Measurements from ENCODE around the gene NSUN3. TPM values are rescaled to one million over a fixed set of nuclear protein-coding genes. Genes with fewer than 3 reads are reported as not detected.

NSUN3 gene
- total RNA-seq, 2 experiments from 2014 or later: 15.0 to 15.3 TPM

- H3K27me3 Mint-ChIP-seq: no peaks in the 10 kb centered on the region
- H3K4me1 Mint-ChIP-seq: peaks cover 4% of the 10 kb centered on the region
- no peaks in the 10 kb centered on the region for H3K9me3 Mint-ChIP-seq (ENCODE audit: low read depth)
- no peak for ATAC-seq
- no peak overlapping the region for H3K4me3 Mint-ChIP-seq
- peaks cover 14% of the 10 kb centered on the region for H3K36me3 Mint-ChIP-seq
- DNase-seq: no peak
- CTCF ChIA-PET: no interaction called here
- no peak overlapping the region for H3K27ac Mint-ChIP-seq
Measured at GRCh38 chr3:94114666-94115065, 51.8 kb downstream of the NSUN3 start.

GRCh38 chr3:94115482-94115881, 52.6 kb downstream of the NSUN3 start:
- Mint-ChIP-seq H3K27me3 (no peaks in the 10 kb centered on the region), H3K36me3 (peaks cover 15% of the 10 kb centered on the region), H3K4me1 (peaks cover 4% of the 10 kb centered on the region), H3K27ac (no peak overlapping the region), H3K9me3 (ENCODE audit: low read depth) (no peaks in the 10 kb centered on the region), H3K4me3 (no peak overlapping the region)
- no peak for ATAC-seq
- DNase-seq: no peak
- CTCF ChIA-PET: no interaction called here

- peaks cover 7% of the 10 kb centered on the region for H3K36me3 Mint-ChIP-seq
- no peak for ATAC-seq
- peaks cover 4% of the 10 kb centered on the region for H3K4me1 Mint-ChIP-seq
- no peaks in the 10 kb centered on the region for H3K27me3 Mint-ChIP-seq
- CTCF ChIA-PET: no interaction called here
- DNase-seq: no peak
- H3K27ac Mint-ChIP-seq: no peak overlapping the region
- no peaks in the 10 kb centered on the region for H3K9me3 Mint-ChIP-seq (ENCODE audit: low read depth)
- no peak overlapping the region for H3K4me3 Mint-ChIP-seq
Measured at GRCh38 chr3:94117729-94118128, 54.9 kb downstream of the NSUN3 start.

GRCh38 chr3:94118390-94118789, 55.5 kb downstream of the NSUN3 start:
- Mint-ChIP-seq H3K4me3 (no peak overlapping the region), H3K36me3 (peaks cover 5% of the 10 kb centered on the region), H3K4me1 (peaks cover 4% of the 10 kb centered on the region), H3K27ac (no peak overlapping the region), H3K9me3 (ENCODE audit: low read depth) (no peaks in the 10 kb centered on the region), H3K27me3 (no peaks in the 10 kb centered on the region)
- ATAC-seq (no peak), DNase-seq (no peak)
- CTCF ChIA-PET: no interaction called here

- ATAC-seq: no peak
- no peak overlapping the region for H3K4me3 Mint-ChIP-seq
Measured at GRCh38 chr3:94121161-94121560, 58.3 kb downstream of the NSUN3 start.

GRCh38 chr3:94127115-94127514, 64.3 kb downstream of the NSUN3 start:
- CTCF ChIA-PET: interaction anchor here (0.8 kb wide), 1 partner anchor 122 kb away, joined by 3 read pairs; no protein-coding TSS in a partner anchor
- DNase-seq: no peak
- Mint-ChIP-seq H3K27me3 (no peaks in the 10 kb centered on the region), H3K9me3 (ENCODE audit: low read depth) (no peaks in the 10 kb centered on the region), H3K27ac (no peak overlapping the region), H3K36me3 (peaks cover 26% of the 10 kb centered on the region), H3K4me3 (no peak overlapping the region), H3K4me1 (peaks cover 2% of the 10 kb centered on the region)
- no peak for ATAC-seq

More at GRCh38 chr3:94121161-94121560, 58.3 kb downstream of the NSUN3 start:
- no peak for DNase-seq
- H3K36me3 Mint-ChIP-seq: peaks cover 11% of the 10 kb centered on the region
- CTCF ChIA-PET: no interaction called here
- peaks cover 3% of the 10 kb centered on the region for H3K4me1 Mint-ChIP-seq
- no peaks in the 10 kb centered on the region for H3K27me3 Mint-ChIP-seq
- H3K27ac Mint-ChIP-seq: no peak overlapping the region
- no peaks in the 10 kb centered on the region for H3K9me3 Mint-ChIP-seq (ENCODE audit: low read depth)

GRCh38 chr3:94130690-94131089, 67.8 kb downstream of the NSUN3 start:
- no peak for ATAC-seq
- Mint-ChIP-seq H3K27ac (no peak overlapping the region), H3K36me3 (peaks cover 22% of the 10 kb centered on the region), H3K4me1 (peaks cover 2% of the 10 kb centered on the region), H3K9me3 (ENCODE audit: low read depth) (no peaks in the 10 kb centered on the region), H3K27me3 (no peaks in the 10 kb centered on the region), H3K4me3 (no peak overlapping the region)
- CTCF ChIA-PET: no interaction called here
- DNase-seq: no peak

GRCh38 chr3:94132777-94133176, 69.9 kb downstream of the NSUN3 start:
- Mint-ChIP-seq H3K4me3 (no peak overlapping the region), H3K36me3 (peaks cover 15% of the 10 kb centered on the region), H3K4me1 (peaks cover 2% of the 10 kb centered on the region), H3K9me3 (ENCODE audit: low read depth) (no peaks in the 10 kb centered on the region), H3K27me3 (peaks cover 2% of the 10 kb centered on the region), H3K27ac (no peak overlapping the region)
- CTCF ChIA-PET: no interaction called here
- ATAC-seq: no peak
- DNase-seq: no peak

- H3K27ac Mint-ChIP-seq: no peak overlapping the region
- H3K27me3 Mint-ChIP-seq: peaks cover 2% of the 10 kb centered on the region
- CTCF ChIA-PET: no interaction called here
- H3K9me3 Mint-ChIP-seq (ENCODE audit: low read depth): no peaks in the 10 kb centered on the region
- H3K36me3 Mint-ChIP-seq: no peaks in the 10 kb centered on the region
- no peaks in the 10 kb centered on the region for H3K4me1 Mint-ChIP-seq
- ATAC-seq: no peak
- H3K4me3 Mint-ChIP-seq: no peak overlapping the region
- no peak for DNase-seq
Measured at GRCh38 chr3:94136133-94136532, 73.3 kb downstream of the NSUN3 start.

GRCh38 chr3:94137377-94137776, 74.5 kb downstream of the NSUN3 start:
- no peaks in the 10 kb centered on the region for H3K4me1 Mint-ChIP-seq
- peaks cover 2% of the 10 kb centered on the region for H3K27me3 Mint-ChIP-seq
- CTCF ChIA-PET: interaction anchor here (1.1 kb wide), 1 partner anchor 11 kb away, joined by 3 read pairs; no protein-coding TSS in a partner anchor
- DNase-seq: no peak
- H3K36me3 Mint-ChIP-seq: no peaks in the 10 kb centered on the region
- H3K9me3 Mint-ChIP-seq (ENCODE audit: low read depth): no peaks in the 10 kb centered on the region
- ATAC-seq: no peak
- H3K27ac Mint-ChIP-seq: no peak overlapping the region
- no peak overlapping the region for H3K4me3 Mint-ChIP-seq

- CTCF ChIA-PET: no interaction called here
Measured at GRCh38 chr3:94146455-94146854, 83.6 kb downstream of the NSUN3 start.

GRCh38 chr3:94147012-94147411, 84.2 kb downstream of the NSUN3 start:
- DNase-seq: no peak
- no peak for ATAC-seq
- CTCF ChIA-PET: interaction anchor here (1.5 kb wide), 1 partner anchor 10 kb away, joined by 3 read pairs; no protein-coding TSS in a partner anchor
- Mint-ChIP-seq H3K27ac (no peak overlapping the region), H3K27me3 (peaks cover 5% of the 10 kb centered on the region), H3K4me3 (no peak overlapping the region), H3K9me3 (ENCODE audit: low read depth) (peaks cover 2% of the 10 kb centered on the region), H3K36me3 (no peaks in the 10 kb centered on the region), H3K4me1 (no peaks in the 10 kb centered on the region)

More at GRCh38 chr3:94146455-94146854, 83.6 kb downstream of the NSUN3 start:
- no peak for ATAC-seq
- Mint-ChIP-seq H3K4me1 (no peaks in the 10 kb centered on the region), H3K27ac (no peak overlapping the region), H3K9me3 (ENCODE audit: low read depth) (peaks cover 2% of the 10 kb centered on the region), H3K27me3 (peaks cover 2% of the 10 kb centered on the region), H3K36me3 (no peaks in the 10 kb centered on the region), H3K4me3 (no peak overlapping the region)
- DNase-seq: no peak

GRCh38 chr3:94150113-94150512, 87.3 kb downstream of the NSUN3 start:
- Mint-ChIP-seq H3K36me3 (no peaks in the 10 kb centered on the region), H3K4me1 (no peaks in the 10 kb centered on the region), H3K4me3 (no peak overlapping the region), H3K27ac (no peak overlapping the region), H3K9me3 (ENCODE audit: low read depth) (peaks cover 2% of the 10 kb centered on the region), H3K27me3 (peaks cover 11% of the 10 kb centered on the region)
- DNase-seq (no peak), ATAC-seq (no peak)
- CTCF ChIA-PET: interaction anchor here (1.1 kb wide), 1 partner anchor 9 kb away, joined by 3 read pairs; no protein-coding TSS in a partner anchor

GRCh38 chr3:94156626-94157025, 93.8 kb downstream of the NSUN3 start:
- Mint-ChIP-seq H3K9me3 (ENCODE audit: low read depth) (no peaks in the 10 kb centered on the region), H3K4me3 (no peak overlapping the region), H3K4me1 (no peaks in the 10 kb centered on the region), H3K36me3 (no peaks in the 10 kb centered on the region), H3K27ac (no peak overlapping the region), H3K27me3 (peaks cover 18% of the 10 kb centered on the region)
- ATAC-seq (no peak), DNase-seq (no peak)
- CTCF ChIA-PET: no interaction called here

GRCh38 chr3:94158512-94158911, 95.7 kb downstream of the NSUN3 start:
- Mint-ChIP-seq H3K36me3 (no peaks in the 10 kb centered on the region), H3K27ac (no peak overlapping the region), H3K4me3 (no peak overlapping the region), H3K27me3 (peaks cover 10% of the 10 kb centered on the region), H3K4me1 (no peaks in the 10 kb centered on the region), H3K9me3 (ENCODE audit: low read depth) (no peaks in the 10 kb centered on the region)
- ATAC-seq: no peak
- CTCF ChIA-PET: no interaction called here
- DNase-seq: no peak

Data from activated CD8-positive, alpha-beta memory T cell treated with anti-CD3 and anti-CD28 coated beads, Interleukin-2, amount 10 ng/mL, durations not matched to agents 7 days and 5 days (primary cell).